Measurements from ENCODE around the gene PTCH2.
A peak's percentile ranks its signal among the peaks of the same experiment; 100 is the strongest.

The PTCH2 gene

GRCh38 chr1:44788120-44788860, 54.8 kb downstream of the PTCH2 start, which contains the start of gene BEST4:
BEST4 (minus strand) TSS chr1:44788170; CDS start chr1:44787705, 465 bp downstream.
- Mint-ChIP-seq H3K27me3 (ENCODE audit: low read depth) (no peaks in the 10 kb centered on the region), H3K4me3 (no peak within 1 kb of the TSS), H3K9me3 (no peaks in the 10 kb centered on the region), H3K36me3 (ENCODE audit: low read depth) (peaks cover 1% of the 10 kb centered on the region), H3K27ac (no peak within 1 kb of the TSS), H3K4me1 (ENCODE audit: low read depth) (peaks cover 23% of the 10 kb centered on the region)

DNA sequence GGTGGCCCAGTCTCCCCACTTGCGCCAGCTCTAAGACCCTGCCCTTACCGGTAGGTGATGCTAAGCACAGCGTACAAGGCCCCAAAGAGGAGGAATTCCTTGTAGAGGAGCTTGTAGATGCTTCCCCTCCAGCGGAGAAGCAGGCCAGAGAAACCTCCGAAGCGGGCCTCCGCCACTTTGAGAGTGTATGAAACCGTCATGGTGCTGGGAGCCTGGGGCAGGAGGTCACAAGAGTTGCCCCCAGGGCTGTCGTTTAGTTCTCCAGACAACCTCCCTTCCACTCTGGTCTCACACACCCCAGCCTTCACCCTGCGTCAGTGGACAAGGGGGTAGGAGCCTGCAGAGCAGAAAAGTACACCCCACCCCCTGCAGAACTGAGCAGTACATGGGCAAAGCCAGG, 55.5 kb downstream of the PTCH2 start:
- Mint-ChIP-seq H3K9me3 (no peaks in the 10 kb centered on the region), H3K27ac (no peak overlapping the region), H3K4me1 (ENCODE audit: low read depth) (peaks cover 24% of the 10 kb centered on the region), H3K4me3 (no peak overlapping the region), H3K36me3 (ENCODE audit: low read depth) (peaks cover 3% of the 10 kb centered on the region), H3K27me3 (ENCODE audit: low read depth) (no peaks in the 10 kb centered on the region)

- peak overlapping the region; percentile 65 for H3K4me3 Mint-ChIP-seq
- no peaks in the 10 kb centered on the region for H3K27me3 Mint-ChIP-seq (ENCODE audit: low read depth)
- peaks cover 24% of the 10 kb centered on the region for H3K4me1 Mint-ChIP-seq (ENCODE audit: low read depth)
- peaks cover 3% of the 10 kb centered on the region for H3K36me3 Mint-ChIP-seq (ENCODE audit: low read depth)
- H3K9me3 Mint-ChIP-seq, result no peaks in the 10 kb centered on the region
- no peak overlapping the region for H3K27ac Mint-ChIP-seq
Observed at GRCh38 chr1:44786841-44787426, 56.1 kb downstream of the PTCH2 start.

- Mint-ChIP-seq H3K27ac (no peak overlapping the region), H3K4me3 (peak overlapping the region; percentile 65), H3K36me3 (ENCODE audit: low read depth) (peaks cover 6% of the 10 kb centered on the region), H3K27me3 (ENCODE audit: low read depth) (no peaks in the 10 kb centered on the region), H3K9me3 (no peaks in the 10 kb centered on the region), H3K4me1 (ENCODE audit: low read depth) (peaks cover 24% of the 10 kb centered on the region)
Observed at GRCh38 chr1:44786138-44786840, 56.8 kb downstream of the PTCH2 start.

DNA sequence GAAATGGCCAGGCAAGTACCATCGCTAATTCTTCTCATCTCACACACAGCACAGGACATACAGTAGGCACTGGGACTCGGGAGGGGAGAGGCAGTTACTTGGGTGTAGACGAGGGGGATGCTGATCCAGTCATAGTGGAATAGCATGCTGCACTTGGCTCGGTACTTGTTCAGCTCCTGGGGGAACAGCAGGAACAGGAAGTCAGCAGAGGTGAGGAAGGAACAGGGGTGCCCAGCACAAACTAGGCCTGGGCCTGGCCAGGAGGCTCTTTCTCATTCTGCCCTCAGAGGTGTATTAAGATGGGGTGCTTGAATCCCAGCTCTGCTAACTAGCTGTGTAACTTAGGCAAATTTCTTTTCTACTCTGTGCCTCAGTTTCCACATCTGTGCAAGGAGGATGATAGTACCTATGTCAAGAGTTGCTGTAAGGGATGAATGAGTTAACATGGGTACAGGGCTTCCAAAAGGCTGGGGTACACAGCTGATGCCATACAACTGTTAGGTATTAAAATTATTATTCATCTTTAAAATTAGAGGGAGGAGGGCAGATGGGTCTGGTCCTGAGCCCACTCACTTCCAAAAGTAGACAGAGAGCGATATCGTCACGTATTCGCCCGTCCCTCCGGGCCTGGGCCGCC, 57.4 kb downstream of the PTCH2 start:
- Mint-ChIP-seq H3K4me3 (peak overlapping the region; percentile 65), H3K4me1 (ENCODE audit: low read depth) (peaks cover 26% of the 10 kb centered on the region), H3K27ac (no peak overlapping the region), H3K27me3 (ENCODE audit: low read depth) (no peaks in the 10 kb centered on the region), H3K36me3 (ENCODE audit: low read depth) (peaks cover 12% of the 10 kb centered on the region), H3K9me3 (no peaks in the 10 kb centered on the region)

DNA sequence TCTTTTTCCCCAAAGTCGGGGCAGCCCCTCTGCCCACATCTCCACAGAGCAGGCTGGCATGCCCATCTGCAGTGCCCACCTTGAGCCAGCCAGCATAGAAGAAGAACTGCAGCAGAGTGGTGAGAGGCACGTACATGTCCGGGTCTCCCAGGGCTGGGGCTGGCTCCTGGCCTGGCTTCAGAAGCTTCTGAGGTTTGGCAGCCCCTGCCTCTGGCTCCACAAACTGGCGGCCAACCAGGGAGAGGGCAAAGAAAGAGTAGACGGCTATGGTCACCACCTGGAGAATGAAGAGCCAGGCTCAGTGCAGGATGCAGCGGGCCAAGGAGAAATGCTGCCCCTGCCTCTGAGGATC, 58.0 kb downstream of the PTCH2 start:
- Mint-ChIP-seq H3K9me3 (no peaks in the 10 kb centered on the region), H3K4me1 (ENCODE audit: low read depth) (peaks cover 26% of the 10 kb centered on the region), H3K27me3 (ENCODE audit: low read depth) (no peaks in the 10 kb centered on the region), H3K27ac (peak overlapping the region; percentile 45), H3K4me3 (peak overlapping the region; percentile 65), H3K36me3 (ENCODE audit: low read depth) (peaks cover 18% of the 10 kb centered on the region)

DNA sequence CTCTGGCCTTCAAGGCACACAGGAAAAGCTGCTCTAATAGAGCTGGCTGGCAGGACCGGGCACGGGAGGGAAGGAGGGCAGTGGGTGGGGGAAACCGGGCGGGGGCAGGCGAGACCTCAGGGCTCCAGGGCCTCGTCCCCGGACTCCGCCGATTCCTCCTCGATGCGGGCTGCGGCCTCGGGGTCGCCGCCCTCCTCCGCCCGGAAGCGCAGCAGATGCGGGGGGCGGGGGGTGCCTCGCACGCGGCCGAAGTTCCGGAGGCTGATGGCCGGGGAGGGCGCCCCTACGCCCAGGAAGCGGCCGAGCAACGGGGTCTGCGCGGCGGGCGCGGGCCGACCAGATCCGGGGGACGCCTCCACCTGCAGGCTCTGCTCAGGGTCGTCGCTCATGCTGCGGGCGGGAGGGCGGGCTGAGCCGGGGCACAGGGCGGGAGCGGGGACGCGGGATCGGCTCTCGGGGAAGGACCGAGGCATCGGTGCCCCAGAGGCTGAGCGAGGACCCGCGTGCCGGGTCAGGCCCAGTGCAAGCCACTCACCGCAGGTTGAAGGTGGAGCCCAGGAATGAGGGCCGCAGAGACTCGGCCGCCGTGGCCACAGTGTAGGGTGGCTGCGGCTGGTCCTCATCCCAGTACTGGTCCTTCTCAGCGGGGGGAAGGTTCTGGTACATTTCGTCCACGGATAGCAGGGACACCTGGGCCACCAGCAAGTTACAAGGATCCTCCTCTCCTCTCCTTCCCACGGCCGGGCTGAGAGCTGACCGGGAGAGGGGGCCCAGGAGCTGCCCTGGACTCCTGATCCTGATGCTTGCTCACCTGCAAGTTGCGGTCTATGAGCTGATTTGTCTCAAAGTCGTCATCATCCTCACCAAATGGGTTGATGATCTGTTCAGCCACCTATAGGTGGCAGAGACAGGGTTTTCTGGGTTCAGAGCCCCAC, 58.7 kb downstream of the PTCH2 start:
- H3K27me3 Mint-ChIP-seq (ENCODE audit: low read depth), result no peaks in the 10 kb centered on the region
- peak overlapping the region; percentile 45 for H3K27ac Mint-ChIP-seq
- peaks cover 20% of the 10 kb centered on the region for H3K36me3 Mint-ChIP-seq (ENCODE audit: low read depth)
- no peaks in the 10 kb centered on the region for H3K9me3 Mint-ChIP-seq
- H3K4me3 Mint-ChIP-seq, result peak overlapping the region; percentile 65
- H3K4me1 Mint-ChIP-seq (ENCODE audit: low read depth), result peaks cover 26% of the 10 kb centered on the region

- Mint-ChIP-seq H3K4me1 (ENCODE audit: low read depth) (peaks cover 30% of the 10 kb centered on the region), H3K27ac (peak overlapping the region; percentile 43), H3K36me3 (ENCODE audit: low read depth) (peaks cover 26% of the 10 kb centered on the region), H3K27me3 (ENCODE audit: low read depth) (no peaks in the 10 kb centered on the region), H3K4me3 (peak overlapping the region; percentile 47), H3K9me3 (no peaks in the 10 kb centered on the region)
Observed at GRCh38 chr1:44783697-44784093, 59.4 kb downstream of the PTCH2 start.

GRCh38 chr1:44780583-44781121, 62.4 kb downstream of the PTCH2 start:
- Mint-ChIP-seq H3K4me1 (ENCODE audit: low read depth) (peaks cover 41% of the 10 kb centered on the region), H3K27me3 (ENCODE audit: low read depth) (no peaks in the 10 kb centered on the region), H3K4me3 (no peak overlapping the region), H3K27ac (no peak overlapping the region), H3K9me3 (no peaks in the 10 kb centered on the region), H3K36me3 (ENCODE audit: low read depth) (peaks cover 51% of the 10 kb centered on the region)

DNA sequence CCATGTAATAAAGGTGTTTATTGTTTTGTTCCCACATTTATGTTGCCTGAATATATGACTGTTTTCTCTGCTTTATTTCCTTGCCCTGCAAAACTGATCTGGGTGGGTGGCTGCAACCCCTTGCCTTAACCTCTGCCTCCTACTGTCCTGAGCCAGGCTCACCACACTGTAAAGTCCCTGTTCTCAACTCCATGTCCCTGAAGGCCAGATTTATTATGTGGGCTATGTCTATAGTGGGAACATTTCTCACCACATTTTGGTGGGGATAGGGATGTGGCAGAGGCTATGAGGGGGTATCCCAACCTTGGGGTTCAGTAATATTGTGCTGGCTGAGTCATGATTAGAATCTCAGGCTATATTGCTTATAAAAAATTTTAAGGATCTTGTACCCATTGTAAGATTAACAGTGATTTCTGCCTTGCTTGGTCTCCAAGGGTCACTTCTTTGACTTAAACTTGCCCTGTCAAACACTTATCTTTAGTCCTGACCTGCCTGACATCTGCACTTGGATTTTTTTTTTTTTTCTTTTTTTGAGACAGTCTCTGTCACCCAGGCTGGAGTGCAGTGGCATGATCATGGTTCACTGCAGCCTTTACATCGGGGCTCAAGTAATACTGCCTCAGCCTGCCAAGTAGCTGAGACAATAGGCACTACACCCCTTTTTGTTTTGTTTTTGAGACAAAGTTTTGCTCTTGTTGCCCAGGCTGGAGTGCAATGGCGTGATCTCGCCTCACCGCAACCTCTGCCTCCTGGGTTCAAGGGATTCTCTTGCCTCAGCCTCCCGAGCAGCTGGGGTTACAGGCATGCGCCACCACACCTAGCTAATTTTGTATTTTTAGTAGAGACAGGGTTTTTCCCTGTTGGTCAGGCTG, 64.1 kb downstream of the PTCH2 start:
- Mint-ChIP-seq H3K27me3 (ENCODE audit: low read depth) (no peaks in the 10 kb centered on the region), H3K36me3 (ENCODE audit: low read depth) (peaks cover 51% of the 10 kb centered on the region), H3K4me1 (ENCODE audit: low read depth) (peaks cover 38% of the 10 kb centered on the region), H3K27ac (no peak overlapping the region), H3K9me3 (no peaks in the 10 kb centered on the region), H3K4me3 (peak overlapping the region; percentile 59)

- Mint-ChIP-seq H3K36me3 (ENCODE audit: low read depth) (peaks cover 49% of the 10 kb centered on the region), H3K9me3 (no peaks in the 10 kb centered on the region), H3K4me1 (ENCODE audit: low read depth) (peaks cover 32% of the 10 kb centered on the region)
Observed at GRCh38 chr1:44777969-44778635, 65.0 kb downstream of the PTCH2 start.

GRCh38 chr1:44777547-44777946, 65.5 kb downstream of the PTCH2 start:
- Mint-ChIP-seq H3K4me3 (peak overlapping the region; percentile 90), H3K27ac (peak overlapping the region; percentile 59), H3K27me3 (ENCODE audit: low read depth) (no peaks in the 10 kb centered on the region), H3K4me1 (ENCODE audit: low read depth) (peaks cover 32% of the 10 kb centered on the region), H3K36me3 (ENCODE audit: low read depth) (peaks cover 49% of the 10 kb centered on the region), H3K9me3 (no peaks in the 10 kb centered on the region)

More at GRCh38 chr1:44777969-44778635, 65.0 kb downstream of the PTCH2 start:
- Mint-ChIP-seq H3K27ac (peak overlapping the region; percentile 59), H3K4me3 (peak overlapping the region; percentile 90), H3K27me3 (ENCODE audit: low read depth) (no peaks in the 10 kb centered on the region)
